Measurements from ENCODE around the gene ARPC3. TPM values are rescaled to one million over a fixed set of nuclear protein-coding genes. Genes with fewer than 3 reads are reported as not detected.

Gene ARPC3
- total RNA-seq, 1 experiment from 2014 or later: 234 TPM

GRCh38 chr12:110451263-110451662, 1.1 kb upstream of the ARPC3 start:
- no peaks in the 10 kb centered on the region for H3K4me1 ChIP-seq (ENCODE audit: insufficient read depth, low read length, poor library complexity, severe bottlenecking)
- POLR2A ChIA-PET (ENCODE audit: low non-redundant PET): no interaction called here
- peaks cover 30% of the 10 kb centered on the region for H3K36me3 ChIP-seq (ENCODE audit: insufficient read depth, low read length, poor library complexity, severe bottlenecking)
- CTCF ChIA-PET: interaction anchor here (0.5 to 2.0 kb wide), 2 partner anchors 149 kb away, joined by 6 to 21 read pairs; no protein-coding TSS in a partner anchor
- no peak overlapping the region for H3K27ac ChIP-seq (ENCODE audit: low read depth, low read length, poor library complexity, severe bottlenecking)
- H3K4me3 ChIP-seq (ENCODE audit: low read depth, low read length, poor library complexity, severe bottlenecking): no peak overlapping the region
- intact Hi-C loops (cut with micrococcal nuclease; ENCODE audit: unreplicated experiment): no loop called here
- no peaks in the 10 kb centered on the region for H3K9me3 ChIP-seq (ENCODE audit: low read depth, low read length, poor library complexity, severe bottlenecking)
- no peak for TF ChIP-seq EZH2 (IDR thresholded peaks at IDR 0.05; ENCODE audit: borderline replicate concordance, low read depth, low read length, poor library complexity, severe bottlenecking)
- no peak for TF ChIP-seq CTCF (conservative IDR thresholded peaks at IDR 0.05; ENCODE audit: low read depth, low read length)
- H3K27me3 ChIP-seq (replicated peaks; ENCODE audit: insufficient read depth, low read depth, low read length, poor library complexity): no peaks in the 10 kb centered on the region
- no peak for DNase-seq (ENCODE audit: low spot score)
- no TSS peak for BruUV-seq (replicated peaks)

- ChIA-PET CTCF (interaction anchor here (0.7 kb wide), 1 partner anchor 13 kb away, joined by 3 read pairs; no protein-coding TSS in a partner anchor), POLR2A (ENCODE audit: low non-redundant PET) (no interaction called here)
- no TSS peak for BruUV-seq (replicated peaks)
Observed at GRCh38 chr12:110444455-110444854, 5.7 kb downstream of the ARPC3 start.

GRCh38 chr12:110436231-110436630, 13.9 kb downstream of the ARPC3 start:
- H3K27ac ChIP-seq (ENCODE audit: low read depth, low read length, poor library complexity, severe bottlenecking): no peak overlapping the region
- peaks cover 46% of the 10 kb centered on the region for H3K36me3 ChIP-seq (ENCODE audit: insufficient read depth, low read length, poor library complexity, severe bottlenecking)
- TF ChIP-seq CTCF (conservative IDR thresholded peaks at IDR 0.05; ENCODE audit: low read depth, low read length): no peak
- TF ChIP-seq EZH2 (IDR thresholded peaks at IDR 0.05; ENCODE audit: borderline replicate concordance, low read depth, low read length, poor library complexity, severe bottlenecking): no peak
- ChIA-PET CTCF (no interaction called here), POLR2A (ENCODE audit: low non-redundant PET) (no interaction called here)
- BruUV-seq (replicated peaks): no TSS peak
- H3K27me3 ChIP-seq (replicated peaks; ENCODE audit: insufficient read depth, low read depth, low read length, poor library complexity): no peaks in the 10 kb centered on the region
- H3K9me3 ChIP-seq (ENCODE audit: low read depth, low read length, poor library complexity, severe bottlenecking): no peaks in the 10 kb centered on the region
- no peaks in the 10 kb centered on the region for H3K4me1 ChIP-seq (ENCODE audit: insufficient read depth, low read length, poor library complexity, severe bottlenecking)
- DNase-seq (ENCODE audit: low spot score): no peak
- no peak overlapping the region for H3K4me3 ChIP-seq (ENCODE audit: low read depth, low read length, poor library complexity, severe bottlenecking)
- intact Hi-C loops (cut with micrococcal nuclease; ENCODE audit: unreplicated experiment): no loop called here

More at GRCh38 chr12:110444455-110444854, 5.7 kb downstream of the ARPC3 start:
- Histone ChIP-seq H3K9me3 (ENCODE audit: low read depth, low read length, poor library complexity, severe bottlenecking) (no peaks in the 10 kb centered on the region), H3K36me3 (ENCODE audit: insufficient read depth, low read length, poor library complexity, severe bottlenecking) (peaks cover 38% of the 10 kb centered on the region), H3K27ac (ENCODE audit: low read depth, low read length, poor library complexity, severe bottlenecking) (no peak overlapping the region), H3K4me3 (ENCODE audit: low read depth, low read length, poor library complexity, severe bottlenecking) (no peak overlapping the region), H3K4me1 (ENCODE audit: insufficient read depth, low read length, poor library complexity, severe bottlenecking) (no peaks in the 10 kb centered on the region), H3K27me3 (replicated peaks; ENCODE audit: insufficient read depth, low read depth, low read length, poor library complexity) (no peaks in the 10 kb centered on the region)
- TF ChIP-seq EZH2 (IDR thresholded peaks at IDR 0.05; ENCODE audit: borderline replicate concordance, low read depth, low read length, poor library complexity, severe bottlenecking) (no peak), CTCF (conservative IDR thresholded peaks at IDR 0.05; ENCODE audit: low read depth, low read length) (no peak)
- intact Hi-C loops (cut with micrococcal nuclease; ENCODE audit: unreplicated experiment): no loop called here
- no peak for DNase-seq (ENCODE audit: low spot score)
